GM18519 (cell line): ENCODE measurements around the gene PLA2G4B.

Source experiments
- ATAC-seq: cut with Tn5 transposase; IDR thresholded peaks from one replicate; pipeline ENCODE4 v1.9.1; 2021; ENCODE audit warnings: mild to moderate bottlenecking, moderate library complexity; ENCODE audit not compliant: unreplicated experiment, low FRiP score

Gene PLA2G4B

GRCh38 chr15:41848631-41849030, 10.0 kb downstream of the PLA2G4B start:
- no peak for ATAC-seq

GRCh38 chr15:41849204-41849603, 10.6 kb downstream of the PLA2G4B start:
- no peak for ATAC-seq

- no peak for ATAC-seq
Measured at GRCh38 chr15:41849861-41850260, 11.2 kb downstream of the PLA2G4B start.

GRCh38 chr15:41850482-41851166, 12.0 kb downstream of the PLA2G4B start:
- no peak for ATAC-seq

GRCh38 chr15:41851167-41851523, 12.5 kb downstream of the PLA2G4B start:
- ATAC-seq: no peak

GRCh38 chr15:41851755-41852370, 13.2 kb downstream of the PLA2G4B start:
- no peak for ATAC-seq

- ATAC-seq: no peak
Measured at GRCh38 chr15:41852736-41853590, 14.3 kb downstream of the PLA2G4B start.

- ATAC-seq: no peak
Measured at GRCh38 chr15:41853831-41854230, 15.2 kb downstream of the PLA2G4B start.

GRCh38 chr15:41854443-41854842, 15.8 kb downstream of the PLA2G4B start:
- no peak for ATAC-seq

- no peak for ATAC-seq
Measured at GRCh38 chr15:41855261-41855961, 16.8 kb downstream of the PLA2G4B start.

GRCh38 chr15:41856262-41856661, 17.6 kb downstream of the PLA2G4B start:
- ATAC-seq: no peak

GRCh38 chr15:41856716-41857115, 18.1 kb downstream of the PLA2G4B start:
- ATAC-seq: no peak

GRCh38 chr15:41857316-41857715, 18.7 kb downstream of the PLA2G4B start:
- no peak for ATAC-seq

- no peak for ATAC-seq
Measured at GRCh38 chr15:41858756-41859155, 20.1 kb downstream of the PLA2G4B start.

GRCh38 chr15:41860049-41860828, 21.6 kb downstream of the PLA2G4B start:
- ATAC-seq: no peak

- ATAC-seq: no peak
Measured at GRCh38 chr15:41861736-41862356, 23.2 kb downstream of the PLA2G4B start.

GRCh38 chr15:41862515-41863116, 24.0 kb downstream of the PLA2G4B start:
- ATAC-seq: no peak

GRCh38 chr15:41865490-41866055, 26.9 kb downstream of the PLA2G4B start:
- ATAC-seq: no peak

- no peak for ATAC-seq
Measured at GRCh38 chr15:41866263-41866703, 27.6 kb downstream of the PLA2G4B start.
